Esophagus squamous epithelium (tissue), 5 donors: ENCODE results near the gene CCDC116. TPM values are rescaled to one million over a fixed set of nuclear protein-coding genes. Genes with fewer than 3 reads are reported as not detected.
"Not testable (repeated sequence)": the region's sequence is repeated elsewhere in the genome, so short reads cannot be mapped to it uniquely, and the experiment has no call there.

Experiments used
- DNase-seq: peaks from one replicate; lab custom pipeline; 2025; lab: John Stamatoyannopoulos, UW
- H3K27ac ChIP-seq, 4 donors: fragments of 200-600 bp; sonication (generic); one replicate each; pipeline ENCODE4 v1.5.1; 2016 to 2019; ENCODE audit warnings: mild to moderate bottlenecking in 1 of 4
- H3K27me3 ChIP-seq, 4 donors: fragments of 200-600 bp; sonication (generic); 1 replicate in 3 of 4; 2 replicates in 1 of 4; pipeline versions ENCODE4 v1.5.1 to v1.6.0; 2017 to 2021; ENCODE audit warnings: antibody characterized with exemption in 1 of 4
- H3K36me3 ChIP-seq, 3 donors: fragments of 200-600 bp; sonication (generic); one replicate each; pipeline ENCODE4 v1.5.1; 2016 to 2019
- H3K4me1 ChIP-seq, 3 donors: fragments of 200-600 bp; sonication (generic); one replicate each; pipeline ENCODE4 v1.5.1; 2017 to 2019
- H3K4me3 ChIP-seq, 4 donors: fragments of 200-600 bp; sonication (generic); 1 replicate in 3 of 4; 2 replicates in 1 of 4; pipeline ENCODE4 v1.5.1; 2016 to 2019; ENCODE audit warnings: mild to moderate bottlenecking in 2 of 4, moderate library complexity in 1 of 4
- H3K9me3 ChIP-seq, 3 donors: fragments of 200-600 bp; sonication (generic); one replicate each; pipeline ENCODE4 v1.5.1; 2016 to 2019
- POLR2A ChIP-seq, 4 donors: fragments of 450-650 bp; IDR thresholded peaks; one replicate each; pipeline ENCODE4 v1.6.1; 2017; ENCODE audit warnings: antibody characterized with exemption in 4 of 4, mild to moderate bottlenecking in 4 of 4, moderate library complexity in 3 of 4
- WGBS, 2 donors: methylation state at CpG; one replicate each; pipeline ENCODE4 v1.1.5; 2018; 5-methylcytosine and 5-hydroxymethylcytosine counted together
- intact Hi-C: fragments of 100-400 bp; cut with DNase I; formaldehyde crosslinking; loops from one replicate; pipeline ENCODE4 v1.15.0; 2022
- total RNA-seq, 4 donors: library from RNA; depleted of rRNA; stranded (reverse); fragments of >200 nt; gene quantifications; one replicate each; pipeline ENCODE4 v1.1.0, GENCODE V29; 2016
- TF ChIP-seq, protein P1 (sequence below), 6 experiments: fragments of 450-650 bp in 4 of 6; fragments of 200-600 bp in 2 of 6; sonication (generic) in 2 of 6; IDR thresholded peaks; one replicate each; pipeline ENCODE4 v1.5.1; 2016 to 2019; ENCODE audit warnings: antibody characterized with exemption in 6 of 6, mild to moderate bottlenecking in 4 of 6, moderate library complexity in 4 of 6
- donor health status: DM: yes; HTN: yes; CAD: no.

The CCDC116 gene
- total RNA-seq, 4 donors from 2014 or later, result 1.9 TPM; not detected in 3

DNA sequence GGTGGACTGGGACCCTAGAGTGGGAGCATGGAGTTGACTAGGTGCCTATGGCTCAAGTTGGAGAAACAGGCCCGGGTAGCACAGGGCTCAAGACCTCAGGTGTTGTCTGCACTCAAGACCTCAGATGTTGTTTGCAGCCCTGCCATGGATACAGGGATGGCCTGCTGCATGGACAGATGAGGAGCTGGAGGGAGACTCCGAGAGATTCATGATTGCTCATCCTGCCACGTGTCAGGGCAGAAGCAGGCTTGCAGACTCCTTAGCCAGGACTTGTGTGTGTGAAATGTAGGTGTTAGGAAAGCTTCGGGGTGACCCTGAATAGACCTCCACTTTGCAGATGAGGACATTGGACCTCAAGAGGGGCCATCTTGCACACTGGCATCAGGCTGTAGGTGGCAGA is 921 bp downstream of the CCDC116 start:
- H3K4me3 ChIP-seq, result no peak overlapping the region
- intact Hi-C loops, result no loop called here
- 47 to 54% methylated on average over 3 of the region's 4 CpGs for WGBS, 2 donors
- no peak overlapping the region for H3K27ac ChIP-seq
- TF ChIP-seq POLR2A (IDR thresholded peaks at IDR 0.05), result no peak
- H3K36me3 ChIP-seq, result peaks cover 0 to 1% (median 0%) of the 10 kb centered on the region in 3 donors
- no peaks in the 10 kb centered on the region for H3K9me3 ChIP-seq
- DNase-seq, result no peak
- no peaks in the 10 kb centered on the region for H3K27me3 ChIP-seq
- H3K4me1 ChIP-seq, result peaks cover 11 to 17% (median 12%) of the 10 kb centered on the region in 3 donors

DNA sequence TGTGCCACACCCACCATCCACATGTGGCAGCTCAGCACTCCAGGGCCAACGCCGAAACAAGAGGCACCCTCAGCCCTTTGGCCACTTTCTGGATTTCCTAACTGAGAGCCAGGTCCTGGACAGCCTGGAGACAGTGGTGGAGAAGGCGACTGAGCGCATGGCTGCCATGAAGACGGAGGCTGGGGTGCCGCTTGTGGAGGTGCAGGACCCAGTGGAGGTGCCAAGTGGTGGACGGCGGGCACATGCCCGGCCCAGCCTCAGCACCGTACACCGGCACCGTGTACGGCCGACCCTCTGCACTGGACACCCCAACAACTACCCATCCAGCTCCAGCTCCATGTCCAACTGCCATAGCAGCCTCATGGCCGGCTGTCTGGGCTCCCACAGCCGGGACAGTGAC is 1.5 kb downstream of the CCDC116 start:
- Histone ChIP-seq H3K27me3 (no peaks in the 10 kb centered on the region), H3K4me1 (peaks cover 5 to 11% (median 6%) of the 10 kb centered on the region in 3 donors), H3K36me3 (no peaks in the 10 kb centered on the region), H3K9me3 (no peaks in the 10 kb centered on the region), H3K27ac (no peak overlapping the region), H3K4me3 (no peak overlapping the region)
- WGBS, 2 donors, result no CpG with 5 or more reads among the region's 16 CpGs
- intact Hi-C loops, result no loop called here
- DNase-seq, result no peak
- TF ChIP-seq, protein P1, sequence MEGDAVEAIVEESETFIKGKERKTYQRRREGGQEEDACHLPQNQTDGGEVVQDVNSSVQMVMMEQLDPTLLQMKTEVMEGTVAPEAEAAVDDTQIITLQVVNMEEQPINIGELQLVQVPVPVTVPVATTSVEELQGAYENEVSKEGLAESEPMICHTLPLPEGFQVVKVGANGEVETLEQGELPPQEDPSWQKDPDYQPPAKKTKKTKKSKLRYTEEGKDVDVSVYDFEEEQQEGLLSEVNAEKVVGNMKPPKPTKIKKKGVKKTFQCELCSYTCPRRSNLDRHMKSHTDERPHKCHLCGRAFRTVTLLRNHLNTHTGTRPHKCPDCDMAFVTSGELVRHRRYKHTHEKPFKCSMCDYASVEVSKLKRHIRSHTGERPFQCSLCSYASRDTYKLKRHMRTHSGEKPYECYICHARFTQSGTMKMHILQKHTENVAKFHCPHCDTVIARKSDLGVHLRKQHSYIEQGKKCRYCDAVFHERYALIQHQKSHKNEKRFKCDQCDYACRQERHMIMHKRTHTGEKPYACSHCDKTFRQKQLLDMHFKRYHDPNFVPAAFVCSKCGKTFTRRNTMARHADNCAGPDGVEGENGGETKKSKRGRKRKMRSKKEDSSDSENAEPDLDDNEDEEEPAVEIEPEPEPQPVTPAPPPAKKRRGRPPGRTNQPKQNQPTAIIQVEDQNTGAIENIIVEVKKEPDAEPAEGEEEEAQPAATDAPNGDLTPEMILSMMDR (IDR thresholded peaks at IDR 0.05), result no peak
- TF ChIP-seq POLR2A (IDR thresholded peaks at IDR 0.05), result no peak

DNA sequence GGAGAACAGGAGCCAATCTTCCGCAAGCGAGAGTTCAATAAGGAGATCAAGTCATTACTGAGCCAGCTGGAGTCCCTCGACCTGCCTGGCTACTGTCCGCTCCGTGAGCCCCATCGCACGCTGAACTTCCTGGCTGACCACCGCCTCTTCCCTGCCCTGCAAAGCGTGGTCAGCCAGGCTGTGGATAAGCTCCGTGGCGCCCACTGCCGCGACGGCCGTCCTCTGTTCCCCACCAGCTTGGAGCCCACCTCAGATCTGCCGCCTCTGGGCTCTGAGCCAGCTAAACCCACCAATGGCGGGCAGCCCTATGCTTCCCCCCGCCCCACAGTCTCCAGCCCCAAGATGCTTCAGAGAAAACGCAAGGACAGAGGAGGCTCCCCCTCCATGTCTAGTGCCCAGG is 2.3 kb downstream of the CCDC116 start:
- Histone ChIP-seq H3K4me1 (peaks cover 4 to 6% (median 4%) of the 10 kb centered on the region in 3 donors), H3K27me3 (no peaks in the 10 kb centered on the region), H3K9me3 (no peaks in the 10 kb centered on the region), H3K27ac (no peak overlapping the region), H3K4me3 (no peak overlapping the region), H3K36me3 (no peaks in the 10 kb centered on the region)
- DNase-seq, result no peak
- TF ChIP-seq, protein P1 (IDR thresholded peaks at IDR 0.05), result no peak
- TF ChIP-seq POLR2A (IDR thresholded peaks at IDR 0.05), result no peak
- 60 to 94% methylated on average over 1 to 11 of the region's 19 CpGs for WGBS, 2 donors
- intact Hi-C loops, result no loop called here

DNA sequence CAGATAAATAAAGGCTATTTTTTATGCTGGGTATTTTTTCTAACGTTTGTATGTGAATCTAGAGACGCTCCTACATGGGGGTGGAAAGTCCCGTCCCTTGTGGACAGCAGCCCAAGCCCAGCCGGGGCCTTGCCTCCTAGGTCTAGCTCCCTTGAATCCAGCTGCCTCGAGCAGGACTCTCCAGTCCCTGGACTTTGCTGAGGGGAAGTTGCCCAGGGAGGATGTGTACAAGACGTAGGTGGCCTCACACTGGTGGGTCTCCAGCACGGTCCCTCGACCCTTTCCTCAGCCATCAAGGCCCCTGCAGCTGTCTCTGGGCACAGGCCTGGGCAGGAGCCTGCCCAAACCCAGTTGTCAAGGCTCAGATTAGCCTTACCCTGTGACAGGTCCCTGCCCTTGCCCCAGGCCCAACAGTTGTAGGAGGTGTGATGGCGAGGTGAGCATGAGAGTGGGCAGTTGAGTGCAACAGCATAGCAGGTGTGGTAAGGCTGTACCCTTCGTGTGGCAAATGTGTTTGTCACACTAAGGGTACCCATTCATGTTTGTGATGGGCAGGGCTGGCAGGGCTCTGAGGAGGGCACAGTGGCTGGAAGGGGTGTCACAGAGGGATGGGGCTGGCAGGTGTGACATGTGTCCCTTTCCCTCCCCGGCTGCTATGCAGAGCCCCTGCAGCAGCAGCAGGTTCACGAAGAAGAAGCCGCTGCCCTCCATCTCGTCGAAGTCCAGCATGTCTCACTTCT is 3.4 kb downstream of the CCDC116 start:
- intact Hi-C loops, result no loop called here

DNA sequence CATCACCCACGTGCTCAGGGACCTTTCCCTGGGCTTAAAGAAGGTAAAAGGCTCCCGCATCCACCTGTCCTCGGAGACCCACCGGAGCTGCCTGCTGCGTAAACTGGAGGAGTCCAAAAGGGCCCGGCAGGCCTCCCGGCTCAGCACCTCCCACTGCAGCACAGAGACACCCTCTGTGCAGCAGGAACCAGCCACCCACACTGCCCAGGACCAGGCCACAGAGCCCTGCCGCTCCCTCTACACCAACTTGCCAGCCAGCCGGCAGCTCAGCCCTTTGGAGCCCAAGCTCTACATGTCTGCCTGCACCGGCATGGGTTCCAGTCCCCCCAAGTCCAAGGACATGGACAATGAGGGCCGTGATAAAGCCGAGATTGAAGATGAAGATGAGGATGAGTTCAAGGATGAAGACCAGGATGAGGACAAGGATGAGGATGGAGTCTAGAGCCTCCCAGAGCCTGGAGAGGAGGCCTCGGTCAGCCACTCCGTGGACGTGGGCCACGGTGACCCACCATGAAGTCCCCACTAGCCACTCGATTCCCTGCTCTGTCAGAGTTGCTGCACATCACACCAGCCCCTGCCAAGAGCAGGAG is 4.2 kb downstream of the CCDC116 start:
- no peak overlapping the region for H3K27ac ChIP-seq
- no peaks in the 10 kb centered on the region for H3K9me3 ChIP-seq
- H3K36me3 ChIP-seq, result no peaks in the 10 kb centered on the region
- intact Hi-C loops, result no loop called here
- 80 to 98% methylated on average over 1 to 7 of the region's 17 CpGs for WGBS, 2 donors
- no peak for DNase-seq
- TF ChIP-seq, protein P1 (IDR thresholded peaks at IDR 0.05), result no peak
- TF ChIP-seq POLR2A (IDR thresholded peaks at IDR 0.05), result no peak
- peaks cover 5 to 7% (median 6%) of the 10 kb centered on the region in 3 donors for H3K4me1 ChIP-seq
- H3K4me3 ChIP-seq, result no peak overlapping the region
- no peaks in the 10 kb centered on the region for H3K27me3 ChIP-seq

More for the DNA sequence above, 3.4 kb downstream of the CCDC116 start:
- 69 to 82% methylated on average over 5 to 11 of the region's 15 CpGs for WGBS, 2 donors
- no peaks in the 10 kb centered on the region for H3K27me3 ChIP-seq
- no peaks in the 10 kb centered on the region for H3K9me3 ChIP-seq
- H3K36me3 ChIP-seq, result no peaks in the 10 kb centered on the region
- DNase-seq, result no peak
- H3K27ac ChIP-seq, result no peak overlapping the region
- TF ChIP-seq, protein P1 (IDR thresholded peaks at IDR 0.05), result no peak
- TF ChIP-seq POLR2A (IDR thresholded peaks at IDR 0.05), result no peak
- no peaks in the 10 kb centered on the region for H3K4me1 ChIP-seq
- no peak overlapping the region for H3K4me3 ChIP-seq

DNA sequence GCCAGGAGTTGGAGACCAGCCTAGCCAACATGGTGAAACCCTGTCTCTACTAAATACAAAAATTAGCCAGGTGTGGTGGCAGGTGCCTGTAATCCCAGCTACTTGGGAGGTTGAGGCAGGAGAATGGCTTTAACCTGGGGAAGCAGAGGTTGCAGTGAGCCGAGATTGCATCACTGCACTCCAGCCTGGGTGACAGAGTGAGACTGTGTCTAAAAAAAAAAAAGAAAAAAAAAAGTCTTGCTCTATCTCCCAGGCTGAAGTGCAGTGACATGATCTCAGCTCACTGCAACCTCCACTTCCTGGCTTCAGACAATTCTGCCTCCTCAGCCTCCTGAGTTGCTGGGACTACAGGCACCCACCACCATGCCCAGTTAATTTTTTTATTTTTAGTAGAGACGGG is 4.9 kb downstream of the CCDC116 start:
- intact Hi-C loops, DNase-seq, H3K4me3 ChIP-seq, H3K27ac ChIP-seq, H3K9me3 ChIP-seq, H3K27me3 ChIP-seq, H3K36me3 ChIP-seq: not testable (repeated sequence)
- peaks cover 5 to 11% (median 7%) of the 10 kb centered on the region in 3 donors for H3K4me1 ChIP-seq
- 79 to 97% methylated on average over 2 of the region's 2 CpGs for WGBS, 2 donors
